Ishikawa (cell line): Measurements from ENCODE around the gene PGAM5.

Source experiments
- CEBPB ChIP-seq: IDR thresholded peaks from 2 replicates; pipeline ENCODE4 v1.6.1; 2012
- EP300 ChIP-seq: IDR thresholded peaks from 2 replicates; pipeline ENCODE4 v1.6.1; 2012; ENCODE audit warnings: borderline replicate concordance
- FOXM1 ChIP-seq: IDR thresholded peaks from 2 replicates; pipeline ENCODE4 v1.6.1; 2012; ENCODE audit warnings: low read depth, borderline replicate concordance
- NFIC ChIP-seq: IDR thresholded peaks from 2 replicates; pipeline ENCODE4 v1.6.1; 2012
- RAD21 ChIP-seq: IDR thresholded peaks from 2 replicates; pipeline ENCODE4 v1.6.1; 2012; ENCODE audit warnings: low read depth
- TCF12 ChIP-seq: IDR thresholded peaks from 2 replicates; pipeline ENCODE4 v1.6.1; 2012; ENCODE audit warnings: low read depth
- TEAD4 ChIP-seq: IDR thresholded peaks from 2 replicates; pipeline ENCODE4 v1.6.1; 2012
- ZBTB7A ChIP-seq: IDR thresholded peaks from 2 replicates; pipeline ENCODE4 v1.6.1; 2012; ENCODE audit warnings: low read depth
- TF ChIP-seq, protein P1 (sequence below): IDR thresholded peaks from 2 replicates; pipeline ENCODE4 v1.6.1; 2012
- TF ChIP-seq, protein P2 (sequence below): IDR thresholded peaks from 2 replicates; pipeline ENCODE4 v1.6.1; 2012; ENCODE audit warnings: low read depth, mild to moderate bottlenecking

DNA sequence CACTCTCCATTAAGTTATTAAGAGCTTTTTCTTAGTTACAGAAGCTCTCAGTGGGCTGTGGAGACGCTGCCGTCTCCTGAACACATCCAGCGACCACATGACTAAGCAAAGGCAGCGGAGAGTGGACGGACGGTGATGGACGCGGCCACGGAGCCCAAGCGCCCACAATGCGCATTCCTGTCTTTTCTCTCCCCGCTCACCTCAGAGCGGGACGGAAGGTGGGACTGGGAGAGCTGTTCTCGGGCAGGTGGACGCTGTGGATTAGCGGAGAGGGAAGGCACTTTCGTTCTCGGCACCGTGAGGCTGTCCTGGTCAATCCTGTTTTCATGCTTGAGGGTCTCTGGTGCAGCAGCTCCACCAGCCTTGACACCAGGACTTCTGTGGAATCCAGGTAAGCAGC is 53.6 kb downstream of the PGAM5 start:
- TF ChIP-seq CEBPB (no peak), TCF12 (no peak), ZBTB7A (no peak), RAD21 (no peak), EP300 (no peak), TEAD4 (no peak), FOXM1 (no peak), NFIC (no peak)
- TF ChIP-seq, protein P1, sequence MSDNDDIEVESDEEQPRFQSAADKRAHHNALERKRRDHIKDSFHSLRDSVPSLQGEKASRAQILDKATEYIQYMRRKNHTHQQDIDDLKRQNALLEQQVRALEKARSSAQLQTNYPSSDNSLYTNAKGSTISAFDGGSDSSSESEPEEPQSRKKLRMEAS = no peak
- TF ChIP-seq, protein P2, sequence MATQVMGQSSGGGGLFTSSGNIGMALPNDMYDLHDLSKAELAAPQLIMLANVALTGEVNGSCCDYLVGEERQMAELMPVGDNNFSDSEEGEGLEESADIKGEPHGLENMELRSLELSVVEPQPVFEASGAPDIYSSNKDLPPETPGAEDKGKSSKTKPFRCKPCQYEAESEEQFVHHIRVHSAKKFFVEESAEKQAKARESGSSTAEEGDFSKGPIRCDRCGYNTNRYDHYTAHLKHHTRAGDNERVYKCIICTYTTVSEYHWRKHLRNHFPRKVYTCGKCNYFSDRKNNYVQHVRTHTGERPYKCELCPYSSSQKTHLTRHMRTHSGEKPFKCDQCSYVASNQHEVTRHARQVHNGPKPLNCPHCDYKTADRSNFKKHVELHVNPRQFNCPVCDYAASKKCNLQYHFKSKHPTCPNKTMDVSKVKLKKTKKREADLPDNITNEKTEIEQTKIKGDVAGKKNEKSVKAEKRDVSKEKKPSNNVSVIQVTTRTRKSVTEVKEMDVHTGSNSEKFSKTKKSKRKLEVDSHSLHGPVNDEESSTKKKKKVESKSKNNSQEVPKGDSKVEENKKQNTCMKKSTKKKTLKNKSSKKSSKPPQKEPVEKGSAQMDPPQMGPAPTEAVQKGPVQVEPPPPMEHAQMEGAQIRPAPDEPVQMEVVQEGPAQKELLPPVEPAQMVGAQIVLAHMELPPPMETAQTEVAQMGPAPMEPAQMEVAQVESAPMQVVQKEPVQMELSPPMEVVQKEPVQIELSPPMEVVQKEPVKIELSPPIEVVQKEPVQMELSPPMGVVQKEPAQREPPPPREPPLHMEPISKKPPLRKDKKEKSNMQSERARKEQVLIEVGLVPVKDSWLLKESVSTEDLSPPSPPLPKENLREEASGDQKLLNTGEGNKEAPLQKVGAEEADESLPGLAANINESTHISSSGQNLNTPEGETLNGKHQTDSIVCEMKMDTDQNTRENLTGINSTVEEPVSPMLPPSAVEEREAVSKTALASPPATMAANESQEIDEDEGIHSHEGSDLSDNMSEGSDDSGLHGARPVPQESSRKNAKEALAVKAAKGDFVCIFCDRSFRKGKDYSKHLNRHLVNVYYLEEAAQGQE = no peak
